Measurements from ENCODE around the gene CTBP1.

Gene CTBP1

DNA sequence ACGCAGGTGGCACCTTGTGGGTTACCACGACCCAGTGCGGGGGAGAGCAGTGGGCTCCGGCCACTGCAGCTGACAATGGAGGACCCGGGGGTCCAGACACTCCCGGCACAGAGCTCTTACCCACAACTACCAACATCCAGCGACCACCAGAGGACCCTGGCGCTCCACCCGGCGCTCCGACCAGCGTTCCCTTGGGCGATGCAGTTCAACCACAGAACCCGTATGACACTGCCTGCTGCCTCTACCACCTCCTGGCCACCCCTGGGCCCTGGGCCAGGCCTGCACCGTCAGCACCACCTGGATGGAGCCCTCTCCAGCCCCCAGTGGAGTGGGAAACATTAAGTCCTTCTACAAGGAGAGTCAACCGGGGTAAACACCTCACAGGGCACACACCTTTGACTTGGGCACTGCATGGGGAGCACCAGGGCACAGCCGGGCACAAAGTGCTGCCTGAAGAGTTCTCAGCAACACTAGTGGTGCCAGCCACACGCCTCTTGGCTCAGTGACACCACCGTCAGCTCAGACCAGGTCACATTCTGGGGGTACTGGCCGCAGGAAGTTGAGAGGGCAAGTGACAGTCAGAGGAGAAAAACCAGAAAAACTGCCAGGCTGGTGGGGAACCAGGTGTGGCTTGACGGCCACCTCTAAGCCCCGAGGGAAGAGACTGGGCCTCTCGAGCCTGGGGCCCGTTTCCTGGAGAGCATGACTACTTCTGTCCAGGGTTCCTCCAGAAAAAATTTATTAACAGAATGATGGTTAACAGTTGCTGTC lies 2.6 kb downstream of the CTBP1 start:
- Histone ChIP-seq H3K27me3 (ENCODE audit: insufficient read depth, poor library complexity, severe bottlenecking) (no peaks in the 10 kb centered on the region), H3K4me3 (replicated peaks; ENCODE audit: insufficient read depth, low read length) (peak overlapping the region; percentile 65), H3K27ac (replicated peaks) (peak overlapping the region; percentile 99)
- TF ChIP-seq POLR2AphosphoS5 (IDR thresholded peaks at IDR 0.05; ENCODE audit: low read depth) (no peak), GABPA (IDR thresholded peaks at IDR 0.05; ENCODE audit: low read depth) (no peak), SPI1 (IDR thresholded peaks at IDR 0.05; ENCODE audit: borderline replicate concordance, low read depth) (no peak)
- TF ChIP-seq, protein P1, sequence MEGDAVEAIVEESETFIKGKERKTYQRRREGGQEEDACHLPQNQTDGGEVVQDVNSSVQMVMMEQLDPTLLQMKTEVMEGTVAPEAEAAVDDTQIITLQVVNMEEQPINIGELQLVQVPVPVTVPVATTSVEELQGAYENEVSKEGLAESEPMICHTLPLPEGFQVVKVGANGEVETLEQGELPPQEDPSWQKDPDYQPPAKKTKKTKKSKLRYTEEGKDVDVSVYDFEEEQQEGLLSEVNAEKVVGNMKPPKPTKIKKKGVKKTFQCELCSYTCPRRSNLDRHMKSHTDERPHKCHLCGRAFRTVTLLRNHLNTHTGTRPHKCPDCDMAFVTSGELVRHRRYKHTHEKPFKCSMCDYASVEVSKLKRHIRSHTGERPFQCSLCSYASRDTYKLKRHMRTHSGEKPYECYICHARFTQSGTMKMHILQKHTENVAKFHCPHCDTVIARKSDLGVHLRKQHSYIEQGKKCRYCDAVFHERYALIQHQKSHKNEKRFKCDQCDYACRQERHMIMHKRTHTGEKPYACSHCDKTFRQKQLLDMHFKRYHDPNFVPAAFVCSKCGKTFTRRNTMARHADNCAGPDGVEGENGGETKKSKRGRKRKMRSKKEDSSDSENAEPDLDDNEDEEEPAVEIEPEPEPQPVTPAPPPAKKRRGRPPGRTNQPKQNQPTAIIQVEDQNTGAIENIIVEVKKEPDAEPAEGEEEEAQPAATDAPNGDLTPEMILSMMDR (IDR thresholded peaks at IDR 0.05; ENCODE audit: insufficient read depth, low read length): no peak
- TF ChIP-seq, protein P2, sequence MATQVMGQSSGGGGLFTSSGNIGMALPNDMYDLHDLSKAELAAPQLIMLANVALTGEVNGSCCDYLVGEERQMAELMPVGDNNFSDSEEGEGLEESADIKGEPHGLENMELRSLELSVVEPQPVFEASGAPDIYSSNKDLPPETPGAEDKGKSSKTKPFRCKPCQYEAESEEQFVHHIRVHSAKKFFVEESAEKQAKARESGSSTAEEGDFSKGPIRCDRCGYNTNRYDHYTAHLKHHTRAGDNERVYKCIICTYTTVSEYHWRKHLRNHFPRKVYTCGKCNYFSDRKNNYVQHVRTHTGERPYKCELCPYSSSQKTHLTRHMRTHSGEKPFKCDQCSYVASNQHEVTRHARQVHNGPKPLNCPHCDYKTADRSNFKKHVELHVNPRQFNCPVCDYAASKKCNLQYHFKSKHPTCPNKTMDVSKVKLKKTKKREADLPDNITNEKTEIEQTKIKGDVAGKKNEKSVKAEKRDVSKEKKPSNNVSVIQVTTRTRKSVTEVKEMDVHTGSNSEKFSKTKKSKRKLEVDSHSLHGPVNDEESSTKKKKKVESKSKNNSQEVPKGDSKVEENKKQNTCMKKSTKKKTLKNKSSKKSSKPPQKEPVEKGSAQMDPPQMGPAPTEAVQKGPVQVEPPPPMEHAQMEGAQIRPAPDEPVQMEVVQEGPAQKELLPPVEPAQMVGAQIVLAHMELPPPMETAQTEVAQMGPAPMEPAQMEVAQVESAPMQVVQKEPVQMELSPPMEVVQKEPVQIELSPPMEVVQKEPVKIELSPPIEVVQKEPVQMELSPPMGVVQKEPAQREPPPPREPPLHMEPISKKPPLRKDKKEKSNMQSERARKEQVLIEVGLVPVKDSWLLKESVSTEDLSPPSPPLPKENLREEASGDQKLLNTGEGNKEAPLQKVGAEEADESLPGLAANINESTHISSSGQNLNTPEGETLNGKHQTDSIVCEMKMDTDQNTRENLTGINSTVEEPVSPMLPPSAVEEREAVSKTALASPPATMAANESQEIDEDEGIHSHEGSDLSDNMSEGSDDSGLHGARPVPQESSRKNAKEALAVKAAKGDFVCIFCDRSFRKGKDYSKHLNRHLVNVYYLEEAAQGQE (IDR thresholded peaks at IDR 0.05; ENCODE audit: insufficient replicate concordance, low read depth): no peak
- DNase-seq (ENCODE audit: low read depth in 1 of 2, low spot score in 1 of 2): peak in 1 of 2 experiments; percentile 21

DNA sequence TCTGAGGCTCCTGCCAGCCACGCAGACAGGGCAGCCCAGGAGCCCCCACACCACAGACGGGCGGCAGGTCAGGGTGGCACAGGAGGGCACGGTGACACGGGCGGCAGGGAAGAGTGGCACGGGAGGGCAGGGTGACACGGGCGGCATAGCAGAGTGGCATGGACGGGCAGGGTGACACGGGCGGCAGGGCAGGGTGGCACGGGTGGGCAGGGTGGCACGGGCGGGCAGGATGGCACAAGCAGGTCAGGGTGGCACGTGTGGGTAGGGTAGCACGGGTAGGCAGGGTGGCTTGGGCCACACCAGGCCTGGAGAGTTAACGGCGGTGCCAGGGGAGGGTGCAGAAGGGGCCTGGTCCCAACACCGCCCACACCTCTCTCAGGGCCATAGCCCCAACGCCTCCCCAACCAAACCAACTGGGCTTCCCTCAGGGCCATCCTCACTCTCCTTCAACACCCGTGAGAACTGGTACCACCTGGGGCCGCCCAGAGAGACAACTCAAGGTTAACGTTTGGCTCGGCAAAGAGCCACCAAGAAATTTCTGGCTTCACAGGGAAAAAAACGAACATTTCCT lies 3.4 kb downstream of the CTBP1 start:
- peak overlapping the region; percentile 99 for H3K27ac ChIP-seq (replicated peaks)
- TF ChIP-seq, protein P2 (IDR thresholded peaks at IDR 0.05; ENCODE audit: insufficient replicate concordance, low read depth): no peak
- no peak for TF ChIP-seq SPI1 (IDR thresholded peaks at IDR 0.05; ENCODE audit: borderline replicate concordance, low read depth)
- no peak for TF ChIP-seq GABPA (IDR thresholded peaks at IDR 0.05; ENCODE audit: low read depth)
- no peak for TF ChIP-seq POLR2AphosphoS5 (IDR thresholded peaks at IDR 0.05; ENCODE audit: low read depth)
- no peak overlapping the region for H3K4me3 ChIP-seq (replicated peaks; ENCODE audit: insufficient read depth, low read length)
- no peaks in the 10 kb centered on the region for H3K27me3 ChIP-seq (ENCODE audit: insufficient read depth, poor library complexity, severe bottlenecking)
- DNase-seq (ENCODE audit: low read depth in 1 of 2, low spot score in 1 of 2): no peak

DNA sequence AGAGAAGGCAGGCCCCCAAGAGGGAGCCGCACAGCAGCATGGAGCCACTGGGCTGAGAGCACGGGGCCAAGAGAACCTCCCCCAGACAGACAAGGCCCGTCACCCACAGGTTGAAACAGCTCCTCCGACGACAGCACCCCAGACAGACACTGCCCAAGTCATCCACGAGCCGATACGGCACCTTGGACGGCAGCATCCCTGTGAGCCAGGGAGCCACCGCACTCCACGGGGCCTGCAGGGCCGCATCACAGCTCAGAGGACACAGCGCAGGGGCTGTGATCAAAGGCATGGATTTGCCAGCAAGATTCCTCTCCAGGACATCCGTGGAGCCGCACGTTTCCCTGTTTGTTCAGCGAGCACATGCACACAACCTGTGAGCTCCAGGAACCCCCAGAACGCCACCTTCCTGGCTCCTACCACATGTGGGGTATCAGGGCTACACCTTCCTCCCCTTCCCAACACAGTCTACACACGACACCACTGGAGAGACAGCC lies 3.9 kb downstream of the CTBP1 start:
- Histone ChIP-seq H3K27me3 (ENCODE audit: insufficient read depth, poor library complexity, severe bottlenecking) (no peaks in the 10 kb centered on the region), H3K4me3 (replicated peaks; ENCODE audit: insufficient read depth, low read length) (no peak overlapping the region), H3K27ac (replicated peaks) (no peak overlapping the region)
- TF ChIP-seq, protein P2 (IDR thresholded peaks at IDR 0.05; ENCODE audit: insufficient replicate concordance, low read depth): no peak
- TF ChIP-seq, protein P1 (IDR thresholded peaks at IDR 0.05; ENCODE audit: insufficient read depth, low read length): no peak
- TF ChIP-seq SPI1 (IDR thresholded peaks at IDR 0.05; ENCODE audit: borderline replicate concordance, low read depth): no peak
- no peak for TF ChIP-seq GABPA (IDR thresholded peaks at IDR 0.05; ENCODE audit: low read depth)
- no peak for TF ChIP-seq POLR2AphosphoS5 (IDR thresholded peaks at IDR 0.05; ENCODE audit: low read depth)
- no peak for DNase-seq (ENCODE audit: low read depth in 1 of 2, low spot score in 1 of 2)
